ENCODE measurements around the gene CDK9.

Gene CDK9

DNA sequence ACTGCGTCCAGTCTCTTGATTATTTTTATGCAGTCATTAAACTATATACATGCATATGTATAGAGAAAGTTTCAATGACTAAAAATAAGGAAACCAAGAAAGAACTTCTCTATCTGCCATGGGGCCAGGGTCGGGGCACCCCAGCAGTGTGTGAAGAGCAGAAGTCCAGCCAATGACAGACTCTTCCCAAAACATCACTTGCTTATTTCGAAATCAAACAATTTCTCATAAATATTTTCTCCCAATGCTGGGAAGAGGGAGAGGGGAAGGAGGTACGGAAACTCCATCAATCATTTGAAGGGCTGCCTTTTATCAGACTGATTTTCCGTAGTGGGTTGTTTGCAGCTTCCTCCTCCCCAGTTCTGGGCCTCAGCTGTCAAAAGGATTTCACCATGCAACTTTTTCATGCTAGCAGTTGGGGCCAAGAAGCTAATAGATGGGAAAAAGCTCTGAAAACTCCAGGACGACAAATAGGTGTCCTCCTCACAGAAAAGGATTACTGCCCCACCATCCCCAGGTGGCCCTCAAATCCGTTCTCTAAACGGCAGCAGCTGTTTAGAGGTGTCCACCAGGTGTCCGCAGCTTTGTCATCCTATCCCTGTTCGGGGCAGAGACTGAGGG, 16.2 kb downstream of the CDK9 start:
- no peak for DNase-seq (ENCODE audit: low read depth in 1 of 2, low spot score in 1 of 2)

DNA sequence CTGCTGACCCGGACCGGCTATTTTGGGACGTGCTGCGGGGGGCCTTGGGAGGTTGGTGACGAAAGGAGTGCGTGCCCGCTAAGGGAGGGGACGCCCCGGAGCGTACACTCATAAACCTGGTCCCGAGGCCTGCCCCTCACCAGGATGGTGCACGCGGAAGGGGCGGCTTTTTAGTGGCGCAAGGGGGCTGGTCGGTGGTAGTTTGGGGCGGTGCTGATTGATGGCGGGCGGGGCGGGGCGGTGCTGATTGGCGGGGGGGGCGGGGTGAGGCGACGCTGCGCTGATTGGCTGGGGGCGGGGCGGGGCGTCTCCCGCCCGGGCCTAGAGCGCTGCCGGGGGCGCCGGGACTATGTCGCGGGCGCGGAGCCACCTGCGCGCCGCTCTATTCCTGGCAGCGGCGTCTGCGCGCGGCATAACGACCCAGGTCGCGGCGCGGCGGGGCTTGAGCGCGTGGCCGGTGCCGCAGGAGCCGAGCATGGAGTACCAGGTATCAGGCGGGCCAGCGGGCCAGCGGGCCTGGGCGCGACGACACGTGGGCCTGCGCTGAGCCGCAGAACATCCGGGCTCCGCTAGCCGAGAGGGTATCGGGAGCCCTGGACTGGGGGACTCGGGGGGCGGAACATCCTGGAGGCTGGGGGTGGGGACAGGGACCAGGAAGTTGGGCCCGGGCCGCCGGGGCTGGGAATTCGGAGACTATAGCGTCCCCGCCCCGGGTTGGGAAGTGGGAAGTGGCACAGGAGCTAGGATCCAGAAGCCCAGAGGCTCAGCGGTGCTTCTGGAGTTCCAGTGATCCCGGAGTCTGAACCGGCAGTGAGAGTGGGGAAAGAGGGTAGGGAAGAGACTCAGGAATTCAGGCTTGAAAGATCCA, 17.0 kb downstream of the CDK9 start, which contains the start of gene FPGS:
Gene FPGS, plus strand, starts transcription at position 307 of the 868 bp plus-strand sequence. Its CDS starts 43 bp downstream, at position 350.
- peak; percentile 67 to 75 for DNase-seq (ENCODE audit: low read depth in 1 of 2, low spot score in 1 of 2)

DNA sequence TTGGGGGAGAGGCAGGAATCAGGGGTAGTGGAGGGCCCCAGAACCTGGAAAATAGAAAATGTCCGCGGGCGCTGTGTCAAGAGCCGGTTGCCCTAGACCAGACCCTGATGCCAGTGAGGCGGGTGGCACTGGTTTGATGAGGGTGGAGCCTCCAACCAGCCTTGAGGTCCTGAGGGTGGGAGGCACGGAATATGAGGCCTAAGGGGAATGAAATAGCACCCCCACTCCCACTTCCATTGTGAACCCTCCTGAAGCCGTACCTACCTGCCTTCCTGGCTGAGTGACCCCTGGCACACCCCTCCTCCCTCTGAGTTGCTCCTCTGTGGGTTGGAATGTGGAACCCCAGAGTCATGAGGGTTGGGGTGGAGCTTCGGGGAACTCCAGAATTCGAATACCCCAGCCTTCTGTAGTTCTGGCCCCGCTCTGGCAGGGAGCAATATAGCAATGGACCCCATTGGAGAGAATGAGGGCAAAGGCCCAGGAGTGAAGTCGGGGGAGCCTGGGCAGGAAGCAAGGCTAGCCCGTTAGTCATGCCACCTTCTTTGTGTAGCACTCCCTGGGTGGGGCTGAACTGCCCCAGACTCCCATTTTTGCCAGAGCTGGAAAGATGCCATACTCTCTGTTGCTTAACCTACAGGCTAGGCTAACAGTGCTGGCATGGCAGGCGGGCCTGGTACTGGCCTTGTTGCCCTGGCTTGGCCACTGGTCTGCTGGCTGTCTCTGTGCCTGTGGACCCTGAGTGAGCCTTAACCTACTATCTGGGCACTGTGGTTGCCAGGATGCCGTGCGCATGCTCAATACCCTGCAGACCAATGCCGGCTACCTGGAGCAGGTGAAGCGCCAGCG, 17.9 kb downstream of the CDK9 start:
- no peak for DNase-seq (ENCODE audit: low read depth in 1 of 2, low spot score in 1 of 2)

DNA sequence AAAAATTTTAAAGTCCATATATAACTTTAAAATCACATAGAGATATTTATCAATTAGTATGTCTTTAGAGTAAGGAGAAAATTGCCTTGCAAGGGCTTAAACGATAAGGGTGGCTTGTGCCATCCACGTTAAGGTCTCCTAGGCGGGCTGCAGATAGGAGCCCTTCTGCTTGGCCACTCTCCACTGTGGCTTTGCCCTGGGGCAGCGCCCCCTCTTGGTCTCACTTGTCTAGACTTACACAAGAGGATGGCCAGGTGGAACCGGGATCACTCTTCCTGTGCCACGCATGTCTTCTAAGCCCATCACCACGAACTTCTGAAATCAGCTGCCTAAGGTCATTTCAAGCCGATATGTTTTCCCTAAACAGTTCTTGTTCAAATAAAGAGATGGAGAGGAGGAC, 19.8 kb downstream of the CDK9 start:
- DNase-seq (ENCODE audit: low read depth in 1 of 2, low spot score in 1 of 2), result no peak

DNA sequence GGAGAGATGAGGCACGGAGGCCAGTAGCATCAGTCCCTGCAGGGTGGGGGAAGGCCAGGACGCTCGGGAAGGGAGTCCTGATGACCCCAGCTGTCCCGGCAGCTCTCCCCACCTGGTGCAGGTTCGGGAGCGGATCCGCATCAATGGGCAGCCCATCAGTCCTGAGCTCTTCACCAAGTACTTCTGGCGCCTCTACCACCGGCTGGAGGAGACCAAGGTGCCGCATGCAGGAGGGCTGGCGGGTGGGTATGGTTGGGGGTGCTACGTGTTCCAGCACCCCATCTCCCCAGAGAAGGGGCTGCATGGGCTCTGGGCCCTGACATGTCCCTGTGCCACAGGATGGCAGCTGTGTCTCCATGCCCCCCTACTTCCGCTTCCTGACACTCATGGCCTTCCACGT, 21.0 kb downstream of the CDK9 start:
- no peak for DNase-seq (ENCODE audit: low read depth in 1 of 2, low spot score in 1 of 2)

DNA sequence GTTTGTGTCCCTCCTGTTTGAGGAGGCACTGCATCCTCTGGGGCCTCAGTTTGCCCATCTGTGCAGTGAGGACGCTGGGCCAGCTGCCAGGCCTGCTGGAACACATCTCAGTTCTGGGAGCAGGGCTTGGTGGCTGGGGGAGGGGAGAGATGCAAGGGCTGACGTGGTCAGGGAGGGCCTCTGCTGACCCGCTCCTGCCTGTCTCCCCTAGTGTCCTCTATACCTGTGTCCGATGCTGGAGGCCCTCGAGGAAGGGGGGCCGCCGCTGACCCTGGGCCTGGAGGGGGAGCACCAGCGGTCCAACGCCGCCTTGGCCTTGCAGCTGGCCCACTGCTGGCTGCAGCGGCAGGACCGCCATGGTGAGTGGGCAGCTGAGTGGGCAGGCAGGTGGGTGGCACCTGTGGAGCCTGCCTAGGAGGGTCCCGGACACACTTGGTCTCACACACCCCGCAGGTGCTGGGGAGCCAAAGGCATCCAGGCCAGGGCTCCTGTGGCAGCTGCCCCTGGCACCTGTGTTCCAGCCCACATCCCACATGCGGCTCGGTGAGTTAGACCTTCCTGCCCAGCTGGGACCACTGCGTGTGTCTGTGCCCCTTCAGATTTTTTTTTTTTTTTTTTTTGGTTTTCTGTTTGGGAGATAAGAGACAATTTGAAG, 22.6 kb downstream of the CDK9 start:
- no peak for DNase-seq (ENCODE audit: low read depth in 1 of 2, low spot score in 1 of 2)

DNA sequence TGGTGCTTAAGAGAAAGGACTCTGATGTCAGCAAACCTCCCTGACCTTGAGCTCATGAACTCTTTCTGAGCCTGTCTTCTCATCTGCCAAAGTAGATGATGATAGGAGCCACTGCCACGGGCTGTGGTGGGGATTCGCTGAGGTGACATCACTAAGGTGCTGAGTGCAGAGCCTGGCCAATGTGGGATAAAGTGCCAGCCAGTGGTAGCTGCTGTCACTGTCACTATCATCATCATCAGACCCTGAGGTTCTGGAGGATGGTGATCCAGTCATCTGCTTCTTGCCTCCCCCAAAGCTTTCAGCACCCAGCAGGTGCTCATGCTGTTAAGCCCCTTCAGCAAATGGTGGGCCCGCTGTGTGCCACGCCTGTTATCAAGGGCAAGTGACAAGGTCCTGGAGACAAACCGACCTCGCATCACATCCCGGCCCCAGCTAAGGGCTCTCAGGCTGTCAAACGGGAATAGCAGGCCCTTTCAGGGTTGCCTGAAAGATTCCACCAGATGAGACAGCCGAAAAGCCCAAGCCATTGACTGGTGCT, 23.2 kb downstream of the CDK9 start:
- DNase-seq (ENCODE audit: low read depth in 1 of 2, low spot score in 1 of 2), result no peak

DNA sequence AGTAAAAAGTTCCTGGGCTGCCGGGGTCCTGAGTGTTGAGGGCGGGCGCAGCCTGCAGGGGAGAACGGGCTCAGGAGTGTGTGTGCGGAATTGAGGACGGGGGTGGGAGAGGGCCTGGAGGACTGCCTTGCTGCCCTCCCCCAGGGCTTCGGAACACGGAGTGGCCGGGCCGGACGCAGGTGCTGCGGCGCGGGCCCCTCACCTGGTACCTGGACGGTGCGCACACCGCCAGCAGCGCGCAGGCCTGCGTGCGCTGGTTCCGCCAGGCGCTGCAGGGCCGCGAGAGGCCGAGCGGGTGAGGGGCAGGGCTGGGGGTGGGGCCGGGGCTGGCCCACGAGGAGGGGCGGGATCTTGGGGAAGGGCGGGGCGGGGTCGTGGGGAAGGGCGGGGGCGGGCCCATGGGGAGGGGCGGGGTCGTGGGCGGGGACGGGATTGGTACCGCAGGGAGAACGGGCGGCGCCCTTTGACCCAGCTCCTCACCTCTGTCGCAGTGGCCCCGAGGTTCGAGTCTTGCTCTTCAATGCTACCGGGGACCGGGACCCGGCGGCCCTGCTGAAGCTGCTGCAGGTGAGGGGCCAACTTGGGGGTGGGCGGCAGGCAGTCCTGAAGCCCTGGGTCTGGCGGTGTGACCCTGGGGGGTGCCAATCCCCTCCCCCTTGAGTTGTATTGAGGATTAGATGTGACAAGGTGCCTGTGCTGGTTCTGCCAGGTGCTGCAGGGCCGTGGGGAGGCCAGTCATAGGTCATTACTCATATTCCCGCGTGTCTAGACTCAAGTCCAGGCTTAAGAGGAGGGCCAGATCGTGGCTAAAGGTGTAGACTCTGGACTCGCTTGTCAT, 23.9 kb downstream of the CDK9 start:
- DNase-seq (ENCODE audit: low read depth in 1 of 2, low spot score in 1 of 2), result no peak

DNA sequence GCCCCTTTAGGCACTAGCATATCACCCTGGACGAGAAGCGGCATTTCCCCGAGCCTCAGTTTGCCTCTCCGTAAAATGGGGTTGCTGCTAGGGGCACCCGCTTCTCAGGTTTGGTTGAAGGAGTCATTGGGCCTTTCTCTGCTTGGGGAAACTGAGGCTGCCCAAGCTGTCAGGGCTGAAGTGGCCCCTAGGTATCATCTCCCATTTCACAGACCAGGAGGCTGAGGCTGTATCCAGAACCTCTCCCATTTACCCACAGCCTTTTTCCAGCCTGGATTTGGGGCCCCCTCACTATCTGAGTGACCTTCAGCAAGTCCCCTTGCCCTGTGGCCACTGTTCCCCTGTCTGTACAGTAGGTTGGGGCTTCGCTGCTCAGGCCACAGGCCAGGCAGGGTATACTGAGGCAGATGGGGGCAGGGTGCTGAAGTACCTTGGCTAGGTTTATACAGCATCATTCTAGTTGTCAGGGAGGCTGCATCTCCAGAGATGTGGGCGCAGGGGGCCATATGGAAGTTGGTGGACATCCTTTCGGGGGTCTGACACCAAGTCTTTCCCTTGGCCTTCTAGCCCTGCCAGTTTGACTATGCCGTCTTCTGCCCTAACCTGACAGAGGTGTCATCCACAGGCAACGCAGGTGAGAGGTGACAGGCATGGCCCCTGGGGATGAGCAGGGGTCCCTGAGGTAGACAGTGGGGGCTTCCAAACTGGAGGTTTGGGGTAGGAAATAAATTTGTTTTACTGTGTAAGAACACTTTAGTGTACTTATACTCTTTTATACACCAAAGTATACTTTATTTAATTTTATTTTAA, 24.7 kb downstream of the CDK9 start:
- no peak for DNase-seq (ENCODE audit: low read depth in 1 of 2, low spot score in 1 of 2)

DNA sequence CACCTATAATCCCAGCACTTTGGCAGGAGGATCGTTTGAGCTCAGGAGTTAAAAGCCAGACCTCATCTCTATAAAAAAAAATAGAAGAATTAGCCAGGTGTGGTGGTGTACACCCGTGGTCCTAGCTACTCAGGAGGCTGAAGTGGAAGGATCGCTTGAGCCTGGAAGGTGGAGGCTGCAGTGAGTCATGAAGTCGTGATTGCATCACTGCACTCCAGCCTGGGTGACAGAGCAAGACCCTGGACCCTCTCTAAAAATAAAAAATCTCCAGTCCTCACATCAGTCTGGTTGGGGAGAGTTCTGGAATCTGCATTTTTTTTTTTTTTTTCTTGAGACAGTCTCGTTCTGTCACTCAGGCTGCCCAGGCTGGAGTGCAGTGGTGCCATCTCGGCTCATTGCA, 26.2 kb downstream of the CDK9 start:
- DNase-seq (ENCODE audit: low read depth in 1 of 2, low spot score in 1 of 2), result no peak

DNA sequence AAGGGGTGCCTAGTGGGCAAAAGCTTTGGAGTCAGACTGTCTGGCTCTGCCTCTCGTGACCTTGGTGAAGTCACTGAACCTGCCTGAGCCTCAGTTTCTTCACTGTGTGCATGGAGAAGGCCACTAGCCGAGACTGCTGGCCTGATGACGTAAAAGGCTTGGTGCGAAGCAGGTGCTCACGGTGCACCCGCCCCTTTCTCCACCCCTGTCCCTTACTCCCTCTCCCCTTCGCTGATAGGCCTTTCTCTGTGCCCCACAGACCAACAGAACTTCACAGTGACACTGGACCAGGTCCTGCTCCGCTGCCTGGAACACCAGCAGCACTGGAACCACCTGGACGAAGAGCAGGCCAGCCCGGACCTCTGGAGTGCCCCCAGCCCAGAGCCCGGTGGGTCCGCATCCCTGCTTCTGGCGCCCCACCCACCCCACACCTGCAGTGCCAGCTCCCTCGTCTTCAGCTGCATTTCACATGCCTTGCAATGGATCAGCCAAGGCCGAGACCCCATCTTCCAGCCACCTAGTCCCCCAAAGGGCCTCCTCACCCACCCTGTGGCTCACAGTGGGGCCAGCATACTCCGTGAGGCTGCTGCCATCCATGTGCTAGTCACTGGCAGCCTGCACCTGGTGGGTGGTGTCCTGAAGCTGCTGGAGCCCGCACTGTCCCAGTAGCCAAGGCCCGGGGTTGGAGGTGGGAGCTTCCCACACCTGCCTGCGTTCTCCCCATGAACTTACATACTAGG, 27.3 kb downstream of the CDK9 start:
- no peak for DNase-seq (ENCODE audit: low read depth in 1 of 2, low spot score in 1 of 2)

DNA sequence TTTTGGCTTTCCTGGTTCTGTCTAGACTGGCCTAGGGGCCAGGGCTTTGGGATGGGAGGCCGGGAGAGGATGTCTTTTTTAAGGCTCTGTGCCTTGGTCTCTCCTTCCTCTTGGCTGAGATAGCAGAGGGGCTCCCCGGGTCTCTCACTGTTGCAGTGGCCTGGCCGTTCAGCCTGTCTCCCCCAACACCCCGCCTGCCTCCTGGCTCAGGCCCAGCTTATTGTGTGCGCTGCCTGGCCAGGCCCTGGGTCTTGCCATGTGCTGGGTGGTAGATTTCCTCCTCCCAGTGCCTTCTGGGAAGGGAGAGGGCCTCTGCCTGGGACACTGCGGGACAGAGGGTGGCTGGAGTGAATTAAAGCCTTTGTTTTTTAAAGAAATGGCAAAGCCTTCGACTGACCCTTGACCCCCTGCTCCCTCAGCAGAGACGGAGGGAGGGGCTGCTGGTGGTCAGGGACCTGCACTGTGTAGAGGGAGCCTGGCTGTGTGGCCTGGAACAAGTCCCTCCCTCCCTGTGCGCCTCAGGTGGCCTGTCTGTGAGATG, 27.9 kb downstream of the CDK9 start:
- no peak for DNase-seq (ENCODE audit: low read depth in 1 of 2, low spot score in 1 of 2)

DNA sequence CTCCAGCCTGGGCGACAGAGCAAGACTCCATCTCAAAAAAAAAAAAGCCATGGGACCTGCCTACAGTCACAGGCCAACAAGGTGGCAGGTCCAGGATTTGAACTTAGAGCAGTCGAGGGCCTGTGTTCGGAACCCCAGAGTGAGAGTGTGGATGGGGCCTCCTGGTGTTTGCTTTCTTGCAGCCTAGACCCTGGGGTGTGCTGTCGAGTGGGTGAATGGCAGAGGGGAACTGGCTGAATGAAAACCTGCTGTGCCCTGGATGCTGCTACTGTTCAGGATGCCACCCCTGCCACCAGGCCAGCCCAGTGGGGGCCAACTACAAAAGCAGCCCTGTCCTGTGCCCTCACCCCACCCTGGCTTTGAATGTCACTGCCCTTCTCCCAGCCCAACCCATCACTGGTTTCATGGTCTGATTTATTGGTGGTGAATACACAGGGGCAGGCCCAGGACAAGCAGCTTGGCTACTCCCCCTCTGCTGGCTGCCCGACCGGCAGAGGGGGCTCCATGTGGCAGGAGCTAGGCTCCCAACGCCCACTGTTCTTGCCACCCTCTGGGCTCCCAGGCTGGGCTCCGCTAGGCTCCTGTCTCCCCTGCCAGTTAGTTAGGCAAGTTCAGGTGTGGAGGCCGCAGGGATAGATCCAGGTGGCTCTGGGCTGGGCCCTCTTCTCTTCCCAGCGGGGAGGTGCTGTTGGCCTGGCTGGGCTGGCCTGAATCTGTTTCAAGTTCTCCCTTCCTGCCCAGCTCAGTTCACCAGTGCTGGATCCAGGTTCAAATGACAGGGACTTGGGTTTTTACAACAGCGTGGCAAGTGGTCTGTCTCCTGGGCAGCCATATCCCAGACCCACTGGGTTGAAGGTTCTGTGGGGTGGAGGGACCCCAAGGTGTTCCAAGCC, 29.0 kb downstream of the CDK9 start:
- no peak for DNase-seq (ENCODE audit: low read depth in 1 of 2, low spot score in 1 of 2)

DNA sequence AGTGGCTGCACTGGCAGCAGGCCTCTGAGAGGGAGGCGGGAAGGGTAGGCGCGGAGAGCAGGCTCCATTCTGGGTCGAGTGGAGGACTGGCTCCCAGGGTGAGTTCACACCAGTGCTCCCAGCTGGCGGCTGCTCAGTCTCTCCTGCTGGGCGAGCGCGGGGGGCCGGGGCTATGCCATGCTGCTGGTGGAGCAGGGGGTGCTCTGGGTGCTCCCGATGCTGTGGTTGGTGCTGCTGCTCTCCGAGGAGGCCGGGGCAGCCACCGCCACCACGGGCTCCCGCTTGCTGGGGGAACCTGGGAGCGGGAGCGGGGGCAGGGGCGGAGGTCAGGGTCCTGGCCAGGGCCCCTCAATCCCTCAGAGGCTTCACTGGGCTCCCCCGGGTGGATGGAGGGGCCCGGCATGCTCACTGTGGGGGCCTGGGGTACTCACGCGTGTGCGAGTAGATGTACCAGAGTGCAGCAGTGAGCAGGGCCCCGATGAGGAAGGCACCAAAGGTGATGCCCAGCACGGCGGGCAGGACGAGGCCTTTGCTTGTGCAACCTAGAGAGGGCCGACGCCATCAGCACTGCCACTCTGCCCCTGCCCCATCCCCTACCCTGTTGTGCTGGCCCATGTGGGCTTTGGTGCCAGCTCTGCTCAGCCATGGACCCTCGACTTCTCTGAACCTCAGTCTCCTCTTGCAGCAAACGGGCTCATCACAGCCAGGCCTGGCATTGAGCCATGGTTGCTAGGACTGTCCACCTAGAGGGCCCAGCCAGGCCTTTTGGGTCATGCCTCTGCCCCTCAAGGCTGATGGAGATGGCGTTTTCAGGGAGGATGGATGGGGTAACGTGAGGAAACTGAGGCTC, 29.9 kb downstream of the CDK9 start:
- DNase-seq (ENCODE audit: low read depth in 1 of 2, low spot score in 1 of 2), result no peak

DNA sequence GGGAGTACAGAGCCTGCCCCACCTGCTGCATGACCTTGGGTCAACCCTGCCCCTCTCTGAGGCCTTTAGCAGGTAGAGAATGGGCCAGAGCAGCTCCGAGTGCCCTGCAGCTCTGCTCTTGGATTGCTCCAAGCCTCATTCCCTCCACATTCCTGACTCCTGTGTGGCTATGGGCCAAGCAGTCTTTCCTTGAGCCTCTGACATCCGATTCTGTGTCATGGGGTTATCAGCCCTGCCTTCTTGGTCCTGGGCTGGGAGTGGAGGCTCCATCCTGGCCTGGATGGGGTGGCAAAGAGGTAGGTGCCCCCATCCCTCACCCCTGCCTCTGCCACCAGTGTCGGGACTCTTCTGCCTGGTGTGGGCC, 30.5 kb downstream of the CDK9 start:
- DNase-seq (ENCODE audit: low read depth in 1 of 2, low spot score in 1 of 2), result no peak

DNA sequence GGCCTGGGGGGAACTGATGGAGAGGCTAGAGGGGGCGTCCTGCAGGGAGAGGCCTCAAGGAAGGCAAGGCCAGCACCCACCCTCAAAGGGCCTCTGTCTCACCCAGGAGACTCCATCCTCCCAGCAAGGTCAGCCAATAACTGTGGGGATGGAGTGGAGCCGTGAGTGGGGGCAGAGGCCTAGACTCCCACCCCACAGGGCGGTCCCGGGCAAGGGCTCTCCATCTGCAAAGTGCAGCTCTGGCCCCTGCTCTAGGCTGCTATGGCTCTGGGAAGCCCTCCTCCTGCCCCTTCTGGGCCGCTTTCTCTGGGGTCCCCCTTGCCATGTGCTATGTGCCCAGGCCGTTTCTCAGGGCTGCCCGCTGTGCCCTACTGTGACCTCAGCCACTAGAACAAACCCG, 30.9 kb downstream of the CDK9 start:
- no peak for DNase-seq (ENCODE audit: low read depth in 1 of 2, low spot score in 1 of 2)
